Endodermal cell (in vitro differentiated cells): Measurements from ENCODE around the gene NFKBIB. TPM values are rescaled to one million over a fixed set of nuclear protein-coding genes. Genes with fewer than 3 reads are reported as not detected.

Experiments used
- DNase-seq: peaks from one replicate; pipeline ENCODE4 v3.0.0-alpha.2; 2017
- H3K27ac ChIP-seq: 2 replicates; pipeline ENCODE4 v1.5.1; 2013; ENCODE audit warnings: mild to moderate bottlenecking, low read depth, low read length, moderate library complexity
- H3K27me3 ChIP-seq: 2 replicates; pipeline ENCODE4 v1.6.1; 2013; ENCODE audit warnings: mild to moderate bottlenecking, low read length, moderate library complexity; ENCODE audit not compliant: insufficient read depth, control insufficient read depth, poor library complexity, severe bottlenecking
- H3K36me3 ChIP-seq: 2 replicates; pipeline ENCODE4 v1.7.0; 2013; ENCODE audit warnings: mild to moderate bottlenecking, low read length, moderate library complexity; ENCODE audit not compliant: control insufficient read depth, insufficient read depth
- H3K4me1 ChIP-seq: one replicate; pipeline ENCODE4 v1.7.0; 2013; ENCODE audit warnings: low read length; ENCODE audit not compliant: control insufficient read depth, insufficient read depth
- H3K4me3 ChIP-seq: 2 replicates; pipeline ENCODE4 v1.5.1; 2013; ENCODE audit warnings: mild to moderate bottlenecking, low read length, moderate library complexity
- H3K9ac ChIP-seq: 2 replicates; pipeline ENCODE4 v1.6.1; 2013; ENCODE audit warnings: mild to moderate bottlenecking, low read length, moderate library complexity; ENCODE audit not compliant: poor library complexity, severe bottlenecking; ENCODE audit errors: extremely low read depth
- H3K9me3 ChIP-seq: 2 replicates; pipeline ENCODE4 v1.6.1; 2013; ENCODE audit warnings: mild to moderate bottlenecking, low read length, moderate library complexity; ENCODE audit not compliant: control insufficient read depth
- H3K27ac Mint-ChIP-seq: 2 replicates; pipeline ENCODE4 v1.8.0; 2020; ENCODE audit warnings: mixed read lengths
- H3K27me3 Mint-ChIP-seq: 2 replicates; pipeline ENCODE4 v1.8.0; 2021; ENCODE audit warnings: mild to moderate bottlenecking, mixed read lengths; ENCODE audit not compliant: insufficient read depth
- H3K36me3 Mint-ChIP-seq: 2 replicates; pipeline ENCODE4 v1.8.0; 2020; ENCODE audit warnings: low read depth, mixed read lengths
- H3K4me1 Mint-ChIP-seq: 2 replicates; pipeline ENCODE4 v1.8.0; 2020; ENCODE audit warnings: mixed read lengths
- H3K4me3 Mint-ChIP-seq: 2 replicates; pipeline ENCODE4 v1.8.0; 2020; ENCODE audit warnings: mild to moderate bottlenecking, moderate library complexity, mixed read lengths
- H3K9me3 Mint-ChIP-seq: 2 replicates; pipeline ENCODE4 v1.8.0; 2020; ENCODE audit warnings: mild to moderate bottlenecking, mixed read lengths
- WGBS, 2 experiments: methylation state at CpG; one replicate each; pipeline versions ENCODE4 v1.1.5 to v1.1.7; 2013; ENCODE audit warnings: missing lambda C conversion rate in 2 of 2, mixed read lengths in 1 of 2; ENCODE audit not compliant: insufficient coverage in 1 of 2, insufficient read length in 1 of 2; 5-methylcytosine and 5-hydroxymethylcytosine counted together
- total RNA-seq, 2 donors: library from RNA; stranded (reverse); fragmentation: NEBNext Ultra II Directional in 1 of 2; extraction: Animal tissue kit (Norgen Biotek cat#: 25700) in 1 of 2; gene quantifications; 2 replicates in 1 of 2; 3 replicates in 1 of 2; pipeline ENCODE4 v1.2.1, GENCODE V29; 2021
- TF ChIP-seq, protein P1 (sequence below): fragments of 200-600 bp; sonication (generic); conservative IDR thresholded peaks from 2 replicates; pipeline ENCODE4 v1.5.0; 2021; ENCODE audit warnings: antibody characterized with exemption, mild to moderate bottlenecking

NFKBIB gene
- total RNA-seq, 2 donors from 2014 or later, result 20.7 to 24.3 TPM

DNA sequence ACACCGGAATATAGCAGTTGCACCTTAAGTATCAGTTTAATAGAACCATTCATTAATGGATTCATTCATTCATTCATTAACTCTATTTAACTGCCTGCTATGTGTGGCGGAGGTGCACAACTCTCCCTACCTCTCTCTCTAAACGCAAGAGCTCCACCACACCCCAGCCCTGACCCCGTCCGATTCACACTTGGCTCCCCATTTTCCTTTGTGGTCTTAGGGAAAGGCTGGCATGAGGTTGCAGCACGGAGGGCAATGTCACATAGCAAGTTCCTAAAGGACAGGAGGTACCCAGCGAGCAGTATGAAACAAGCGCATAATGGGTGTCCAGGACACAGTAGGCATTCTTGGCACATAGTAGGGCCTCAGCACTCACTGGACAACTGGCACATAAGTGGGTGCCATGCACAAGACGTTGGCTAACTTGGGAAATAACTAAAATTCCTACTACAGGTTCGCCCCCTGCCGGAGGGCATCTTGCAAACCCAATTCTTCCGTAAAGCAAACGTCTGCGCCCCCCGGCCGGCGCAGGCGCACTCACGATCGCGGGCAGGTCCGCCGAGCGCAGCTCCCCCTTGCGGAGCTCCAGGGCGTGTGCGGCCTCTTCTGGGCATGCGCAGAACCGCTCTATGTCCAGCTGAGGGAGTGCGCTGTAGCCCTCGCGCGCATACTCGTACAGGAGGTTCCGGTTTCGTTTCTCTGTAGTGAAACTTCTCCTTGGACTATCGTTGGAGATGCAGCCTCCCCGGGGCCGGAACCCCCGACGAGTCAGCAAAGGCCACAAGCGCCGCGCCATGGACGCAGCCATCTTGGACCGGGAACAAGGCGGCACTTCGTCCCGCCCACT, 30.4 kb downstream of the NFKBIB start, which contains the start of gene SARS2:
Gene SARS2 (minus strand): TSS at position 835 of the 847 bp plus-strand sequence. CDS start 27 bp downstream, at position 808.
- H3K27me3 Mint-ChIP-seq, result peaks cover 3% of the 10 kb centered on the region
- DNase-seq, result peak; percentile 97
- Histone ChIP-seq H3K4me3 (peak within 1 kb of the TSS; percentile 100), H3K27ac (peak within 1 kb of the TSS; percentile 92), H3K36me3 (peaks cover 39% of the 10 kb centered on the region), H3K4me1 (no peaks in the 10 kb centered on the region), H3K9ac (peak within 1 kb of the TSS; percentile 93), H3K27me3 (no peaks in the 10 kb centered on the region), H3K9me3 (peaks cover 29% of the 10 kb centered on the region)
- TF ChIP-seq, protein P1, sequence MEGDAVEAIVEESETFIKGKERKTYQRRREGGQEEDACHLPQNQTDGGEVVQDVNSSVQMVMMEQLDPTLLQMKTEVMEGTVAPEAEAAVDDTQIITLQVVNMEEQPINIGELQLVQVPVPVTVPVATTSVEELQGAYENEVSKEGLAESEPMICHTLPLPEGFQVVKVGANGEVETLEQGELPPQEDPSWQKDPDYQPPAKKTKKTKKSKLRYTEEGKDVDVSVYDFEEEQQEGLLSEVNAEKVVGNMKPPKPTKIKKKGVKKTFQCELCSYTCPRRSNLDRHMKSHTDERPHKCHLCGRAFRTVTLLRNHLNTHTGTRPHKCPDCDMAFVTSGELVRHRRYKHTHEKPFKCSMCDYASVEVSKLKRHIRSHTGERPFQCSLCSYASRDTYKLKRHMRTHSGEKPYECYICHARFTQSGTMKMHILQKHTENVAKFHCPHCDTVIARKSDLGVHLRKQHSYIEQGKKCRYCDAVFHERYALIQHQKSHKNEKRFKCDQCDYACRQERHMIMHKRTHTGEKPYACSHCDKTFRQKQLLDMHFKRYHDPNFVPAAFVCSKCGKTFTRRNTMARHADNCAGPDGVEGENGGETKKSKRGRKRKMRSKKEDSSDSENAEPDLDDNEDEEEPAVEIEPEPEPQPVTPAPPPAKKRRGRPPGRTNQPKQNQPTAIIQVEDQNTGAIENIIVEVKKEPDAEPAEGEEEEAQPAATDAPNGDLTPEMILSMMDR, result peak; percentile 100
- 4 to 8% methylated on average over 28 to 49 of the region's 49 CpGs for WGBS, 2 experiments
- H3K27ac Mint-ChIP-seq, result peak within 1 kb of the TSS; percentile 99
- peak within 1 kb of the TSS; percentile 97 for H3K4me3 Mint-ChIP-seq
- H3K36me3 Mint-ChIP-seq, result peaks cover 47% of the 10 kb centered on the region
- peaks cover 26% of the 10 kb centered on the region for H3K9me3 Mint-ChIP-seq
- H3K4me1 Mint-ChIP-seq, result peaks cover 9% of the 10 kb centered on the region

DNA sequence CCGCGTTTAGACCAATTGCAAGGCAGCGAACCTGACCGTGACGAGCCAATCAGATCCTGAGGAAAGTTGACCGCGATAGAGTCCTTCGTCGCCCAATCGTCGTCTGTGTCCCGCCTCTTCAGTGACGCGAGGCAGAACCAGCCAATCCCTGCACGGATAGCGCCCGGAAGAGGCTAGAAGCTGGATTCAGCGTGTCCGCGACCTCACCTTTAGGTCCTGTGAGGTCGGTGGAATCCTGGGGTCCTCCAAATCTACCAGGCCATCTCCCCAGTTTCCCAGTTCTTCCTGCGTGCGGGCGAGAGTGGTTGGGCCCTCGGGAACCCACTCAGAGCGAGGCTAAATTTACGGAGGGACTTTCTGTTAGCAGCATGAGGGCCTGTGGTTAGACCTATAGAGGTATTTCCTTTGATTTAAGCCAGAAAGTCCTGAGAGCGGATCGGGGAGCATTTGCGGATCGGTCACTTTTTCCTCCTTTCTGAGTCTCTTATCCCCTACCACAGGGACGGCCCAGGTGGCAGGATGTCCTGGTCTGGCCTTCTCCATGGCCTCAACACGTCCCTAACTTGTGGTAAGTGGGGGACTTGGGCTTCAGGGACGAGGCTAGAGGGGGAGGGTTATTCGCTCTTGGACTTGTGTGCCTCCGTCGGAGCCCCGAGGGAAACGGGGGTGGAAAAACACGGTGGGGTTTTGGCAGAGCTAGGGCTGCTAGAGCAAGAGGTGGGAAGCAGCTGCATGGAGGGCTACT, 31.2 kb downstream of the NFKBIB start, which contains the start of gene MRPS12:
Gene MRPS12 (plus strand): TSS at position 169 of the 745 bp plus-strand sequence. CDS start 351 bp downstream, at position 520.
- 0 to 1% methylated on average over 26 to 40 of the region's 40 CpGs for WGBS, 2 experiments
- peaks cover 9% of the 10 kb centered on the region for H3K4me1 Mint-ChIP-seq

GRCh38 chr19:38931521-38931793, 31.7 kb downstream of the NFKBIB start:
- H3K4me3 Mint-ChIP-seq, result peak overlapping the region; percentile 97
- H3K27me3 Mint-ChIP-seq, result peaks cover 3% of the 10 kb centered on the region
- no peaks in the 10 kb centered on the region for H3K4me1 ChIP-seq
- TF ChIP-seq, protein P1, result no peak
- H3K36me3 ChIP-seq, result peaks cover 35% of the 10 kb centered on the region
- H3K4me1 Mint-ChIP-seq, result peaks cover 9% of the 10 kb centered on the region
- WGBS, 2 experiments, result 35 to 49% methylated on average over 4 to 8 of the region's 8 CpGs
- no peak for DNase-seq
- peaks cover 48% of the 10 kb centered on the region for H3K36me3 Mint-ChIP-seq
- H3K9me3 Mint-ChIP-seq, result peaks cover 38% of the 10 kb centered on the region
- H3K9ac ChIP-seq, result peak overlapping the region; percentile 93
- H3K27ac ChIP-seq, result no peak overlapping the region
- H3K27ac Mint-ChIP-seq, result peak overlapping the region; percentile 99
- H3K4me3 ChIP-seq, result peak overlapping the region; percentile 100
- H3K9me3 ChIP-seq, result peaks cover 42% of the 10 kb centered on the region
- no peaks in the 10 kb centered on the region for H3K27me3 ChIP-seq

More for the DNA sequence above, 31.2 kb downstream of the NFKBIB start, which contains the start of gene MRPS12:
- TF ChIP-seq, protein P1, result no peak
- Mint-ChIP-seq H3K27me3 (peaks cover 3% of the 10 kb centered on the region), H3K36me3 (peaks cover 48% of the 10 kb centered on the region), H3K9me3 (peaks cover 33% of the 10 kb centered on the region), H3K27ac (peak within 1 kb of the TSS; percentile 99), H3K4me3 (peak within 1 kb of the TSS; percentile 97)
- Histone ChIP-seq H3K27ac (peak within 1 kb of the TSS; percentile 92), H3K9ac (peak within 1 kb of the TSS; percentile 93), H3K27me3 (no peaks in the 10 kb centered on the region), H3K4me3 (peak within 1 kb of the TSS; percentile 100), H3K9me3 (peaks cover 37% of the 10 kb centered on the region), H3K36me3 (peaks cover 35% of the 10 kb centered on the region), H3K4me1 (no peaks in the 10 kb centered on the region)
- DNase-seq, result peak; percentile 99
